GM19372 (cell line): Measurements from ENCODE around the gene LPAR3.
A peak's percentile ranks its signal among the peaks of the same experiment; 100 is the strongest.
"Not testable (repeated sequence)": the region's sequence is repeated elsewhere in the genome, so short reads cannot be mapped to it uniquely, and the experiment has no call there.

Experiments used
- ATAC-seq: cut with Tn5 transposase; IDR thresholded peaks from one replicate; pipeline ENCODE4 v1.9.1; 2021; ENCODE audit warnings: mild to moderate bottlenecking, low read depth, moderate library complexity; ENCODE audit not compliant: unreplicated experiment

The LPAR3 gene

GRCh38 chr1:84907095-84907827 lies 14.3 kb upstream of the LPAR3 start:
- no peak for ATAC-seq

GRCh38 chr1:84902727-84903126 lies 9.7 kb upstream of the LPAR3 start:
- not testable (repeated sequence) for ATAC-seq

GRCh38 chr1:84899969-84900368 lies 7.0 kb upstream of the LPAR3 start:
- ATAC-seq: no peak

GRCh38 chr1:84896279-84896678 lies 3.3 kb upstream of the LPAR3 start:
- no peak for ATAC-seq

GRCh38 chr1:84890566-84890965 lies 2.4 kb downstream of the LPAR3 start:
- ATAC-seq: no peak

- ATAC-seq: no peak
These were observed 3.6 kb downstream of the LPAR3 start for GRCh38 chr1:84889437-84889836.

GRCh38 chr1:84888753-84889152 lies 4.3 kb downstream of the LPAR3 start:
- no peak for ATAC-seq

GRCh38 chr1:84887261-84887934 lies 5.6 kb downstream of the LPAR3 start:
- ATAC-seq: no peak

GRCh38 chr1:84885469-84885868 lies 7.5 kb downstream of the LPAR3 start:
- ATAC-seq: no peak

GRCh38 chr1:84884671-84885389 lies 8.2 kb downstream of the LPAR3 start:
- no peak for ATAC-seq

GRCh38 chr1:84883286-84883685 lies 9.7 kb downstream of the LPAR3 start:
- ATAC-seq: no peak

- no peak for ATAC-seq
These were observed 15.4 kb downstream of the LPAR3 start for GRCh38 chr1:84877592-84877991.

GRCh38 chr1:84876353-84876752 lies 16.7 kb downstream of the LPAR3 start:
- ATAC-seq: no peak

GRCh38 chr1:84873366-84873765 lies 19.6 kb downstream of the LPAR3 start:
- no peak for ATAC-seq

- no peak for ATAC-seq
These were observed 20.2 kb downstream of the LPAR3 start for GRCh38 chr1:84872696-84873355.

GRCh38 chr1:84871181-84871580 lies 21.8 kb downstream of the LPAR3 start:
- ATAC-seq: no peak

- ATAC-seq: no peak
These were observed 22.4 kb downstream of the LPAR3 start for GRCh38 chr1:84870591-84870990.

- no peak for ATAC-seq
These were observed 23.3 kb downstream of the LPAR3 start for GRCh38 chr1:84869720-84870119.

- ATAC-seq: peak; percentile 96
These were observed 30.2 kb downstream of the LPAR3 start for GRCh38 chr1:84862810-84863251.

- ATAC-seq: no peak
These were observed 30.9 kb downstream of the LPAR3 start for GRCh38 chr1:84861988-84862644.
